ENCODE measurements around the gene NAGPA.

DNA sequence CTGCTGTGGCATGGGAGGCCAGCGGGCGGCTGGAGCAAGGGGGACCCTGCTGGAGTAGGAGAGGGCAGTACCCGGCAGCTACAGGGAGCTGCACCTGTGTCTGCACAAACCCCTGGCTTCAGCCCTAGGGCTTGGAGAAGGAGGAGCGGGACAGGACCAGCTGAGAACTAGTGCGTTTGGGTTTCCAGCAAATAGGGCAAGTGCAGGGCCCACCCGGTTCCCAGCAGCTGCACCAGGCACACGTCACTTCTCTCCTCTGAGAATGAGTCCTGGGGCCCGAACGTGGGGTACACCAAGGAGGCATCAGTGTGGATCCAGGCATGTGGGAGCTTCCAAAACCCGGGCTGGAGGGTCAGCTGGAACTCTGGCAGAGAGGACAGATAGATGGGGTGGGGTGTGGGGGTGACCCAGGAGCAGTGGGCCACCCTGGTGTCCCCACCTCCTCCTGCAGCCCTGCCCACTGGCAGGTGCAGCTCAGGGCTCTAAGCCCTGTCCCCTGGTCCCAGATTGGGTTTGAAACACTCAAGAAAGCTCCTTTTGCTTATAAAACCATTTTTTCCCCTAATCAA lies 26.4 kb upstream of the NAGPA start:
- TF ChIP-seq CTCF (conservative IDR thresholded peaks at IDR 0.05; ENCODE audit: low read depth, low read length) (no peak), EZH2 (IDR thresholded peaks at IDR 0.05; ENCODE audit: borderline replicate concordance, low read depth, low read length, poor library complexity, severe bottlenecking) (no peak)
